ENCODE measurements around the gene DUS3L. TPM values are rescaled to one million over a fixed set of nuclear protein-coding genes. Genes with fewer than 3 reads are reported as not detected.
"Not testable (repeated sequence)": the region's sequence is repeated elsewhere in the genome, so short reads cannot be mapped to it uniquely, and the experiment has no call there.

DUS3L gene
- total RNA-seq, 1 experiment from 2014 or later = 39.6 TPM

GRCh38 chr19:5751709-5752108 lies 39.3 kb downstream of the DUS3L start:
- no peak for TF ChIP-seq CTCF (IDR thresholded peaks at IDR 0.05)
- no peak for TF ChIP-seq SIN3A (IDR thresholded peaks at IDR 0.05; ENCODE audit: borderline replicate concordance, insufficient read depth, low read depth, low read length)
- no peak for TF ChIP-seq POLR2AphosphoS5 (IDR thresholded peaks at IDR 0.05; ENCODE audit: low read depth, low read length)
- no peak for TF ChIP-seq TCF7L2 (IDR thresholded peaks at IDR 0.05; ENCODE audit: low read depth, low read length)
- TF ChIP-seq REST (IDR thresholded peaks at IDR 0.05; ENCODE audit: insufficient read depth in 1 of 2, low read depth in 2 of 2, low read length in 1 of 2) = no peak
- in situ Hi-C loops (cut with HindIII; ENCODE audit: low pct_unique_long_range_greater_than_20kb, low sequenced_read_pairs) = no loop called here

GRCh38 chr19:5749505-5749904 lies 41.5 kb downstream of the DUS3L start:
- Histone ChIP-seq H3K27ac (ENCODE audit: low read length) (no peak overlapping the region), H3K36me3 (ENCODE audit: control insufficient read depth, insufficient read depth, low read length) (no peaks in the 10 kb centered on the region), H3K27me3 (ENCODE audit: control insufficient read depth, insufficient read depth, low read length) (no peaks in the 10 kb centered on the region), H3K9me3 (ENCODE audit: control insufficient read depth, insufficient read depth, low read depth, low read length) (no peaks in the 10 kb centered on the region), H3K4me3 (ENCODE audit: low read depth in 2 of 2, low read length in 2 of 2) (no peak overlapping the region), H3K4me1 (ENCODE audit: control insufficient read depth, insufficient read depth, low read length) (no peaks in the 10 kb centered on the region)
- DNase-seq (ENCODE audit: low read depth, low spot score) (no peak), ATAC-seq (no peak)
- intact Hi-C loops (cut with micrococcal nuclease; ENCODE audit: unreplicated experiment) = no loop called here
- in situ Hi-C loops (cut with HindIII; ENCODE audit: low pct_unique_long_range_greater_than_20kb, low sequenced_read_pairs) = no loop called here
- POLR2A ChIA-PET = no interaction called here
- TF ChIP-seq POLR2AphosphoS5 (IDR thresholded peaks at IDR 0.05; ENCODE audit: low read depth, low read length) = no peak
- TF ChIP-seq TCF7L2 (IDR thresholded peaks at IDR 0.05; ENCODE audit: low read depth, low read length) = no peak
- no peak for TF ChIP-seq CTCF (IDR thresholded peaks at IDR 0.05)
- TF ChIP-seq REST (IDR thresholded peaks at IDR 0.05; ENCODE audit: insufficient read depth in 1 of 2, low read depth in 2 of 2, low read length in 1 of 2) = no peak
- no peak for TF ChIP-seq SIN3A (IDR thresholded peaks at IDR 0.05; ENCODE audit: borderline replicate concordance, insufficient read depth, low read depth, low read length)
- no TSS peak for BruUV-seq (replicated peaks)
- CTCF ChIA-PET = interaction anchor here (0.6 to 0.7 kb wide), 2 partner anchors 75 to 590 kb away, joined by 3 to 13 read pairs; no protein-coding TSS in a partner anchor

More at GRCh38 chr19:5751709-5752108, 39.3 kb downstream of the DUS3L start:
- intact Hi-C loops (cut with micrococcal nuclease; ENCODE audit: unreplicated experiment) = no loop called here
- ChIA-PET POLR2A (interaction anchor here (0.6 kb wide), 1 partner anchor 79 kb away, joined by 3 read pairs; no protein-coding TSS in a partner anchor), CTCF (no interaction called here)
- no TSS peak for BruUV-seq (replicated peaks)
- ATAC-seq (no peak), DNase-seq (ENCODE audit: low read depth, low spot score) (no peak)
- no peaks in the 10 kb centered on the region for H3K9me3 ChIP-seq (ENCODE audit: control insufficient read depth, insufficient read depth, low read depth, low read length)
- no peaks in the 10 kb centered on the region for H3K36me3 ChIP-seq (ENCODE audit: control insufficient read depth, insufficient read depth, low read length)
- no peak overlapping the region for H3K27ac ChIP-seq (ENCODE audit: low read length)
- no peak overlapping the region for H3K4me3 ChIP-seq (ENCODE audit: low read depth in 2 of 2, low read length in 2 of 2)
- H3K27me3 ChIP-seq (ENCODE audit: control insufficient read depth, insufficient read depth, low read length) = no peaks in the 10 kb centered on the region
- H3K4me1 ChIP-seq (ENCODE audit: control insufficient read depth, insufficient read depth, low read length) = no peaks in the 10 kb centered on the region

GRCh38 chr19:5748920-5749319 lies 42.0 kb downstream of the DUS3L start:
- POLR2A ChIA-PET; DNase-seq (ENCODE audit: low read depth, low spot score); in situ Hi-C loops (cut with HindIII; ENCODE audit: low pct_unique_long_range_greater_than_20kb, low sequenced_read_pairs); H3K36me3 ChIP-seq (ENCODE audit: control insufficient read depth, insufficient read depth, low read length); H3K27ac ChIP-seq (ENCODE audit: low read length); intact Hi-C loops (cut with micrococcal nuclease; ENCODE audit: unreplicated experiment); H3K9me3 ChIP-seq (ENCODE audit: control insufficient read depth, insufficient read depth, low read depth, low read length); BruUV-seq (replicated peaks); H3K4me1 ChIP-seq (ENCODE audit: control insufficient read depth, insufficient read depth, low read length); H3K4me3 ChIP-seq (ENCODE audit: low read depth in 2 of 2, low read length in 2 of 2); H3K27me3 ChIP-seq (ENCODE audit: control insufficient read depth, insufficient read depth, low read length); ATAC-seq: not testable (repeated sequence)
- CTCF ChIA-PET = interaction anchor here (0.6 kb wide), 1 partner anchor 9 kb away, joined by 3 read pairs; no protein-coding TSS in a partner anchor

GRCh38 chr19:5744999-5745398 lies 46.0 kb downstream of the DUS3L start:
- BruUV-seq (replicated peaks); CTCF ChIA-PET; in situ Hi-C loops (cut with HindIII; ENCODE audit: low pct_unique_long_range_greater_than_20kb, low sequenced_read_pairs): not testable (repeated sequence)

More at GRCh38 chr19:5744999-5745398, 46.0 kb downstream of the DUS3L start:
- ATAC-seq; DNase-seq (ENCODE audit: low read depth, low spot score); POLR2A ChIA-PET; H3K9me3 ChIP-seq (ENCODE audit: control insufficient read depth, insufficient read depth, low read depth, low read length); intact Hi-C loops (cut with micrococcal nuclease; ENCODE audit: unreplicated experiment); H3K27me3 ChIP-seq (ENCODE audit: control insufficient read depth, insufficient read depth, low read length); H3K36me3 ChIP-seq (ENCODE audit: control insufficient read depth, insufficient read depth, low read length); H3K4me1 ChIP-seq (ENCODE audit: control insufficient read depth, insufficient read depth, low read length); H3K4me3 ChIP-seq (ENCODE audit: low read depth in 2 of 2, low read length in 2 of 2); H3K27ac ChIP-seq (ENCODE audit: low read length): not testable (repeated sequence)

Measured in Panc1 (cell line).